ENCODE measurements around the gene LAMA4. TPM values are rescaled to one million over a fixed set of nuclear protein-coding genes. Genes with fewer than 3 reads are reported as not detected.

The LAMA4 gene
- total RNA-seq, 6 donors from 2014 or later: 29.5 to 119 (median 58.9) TPM

DNA sequence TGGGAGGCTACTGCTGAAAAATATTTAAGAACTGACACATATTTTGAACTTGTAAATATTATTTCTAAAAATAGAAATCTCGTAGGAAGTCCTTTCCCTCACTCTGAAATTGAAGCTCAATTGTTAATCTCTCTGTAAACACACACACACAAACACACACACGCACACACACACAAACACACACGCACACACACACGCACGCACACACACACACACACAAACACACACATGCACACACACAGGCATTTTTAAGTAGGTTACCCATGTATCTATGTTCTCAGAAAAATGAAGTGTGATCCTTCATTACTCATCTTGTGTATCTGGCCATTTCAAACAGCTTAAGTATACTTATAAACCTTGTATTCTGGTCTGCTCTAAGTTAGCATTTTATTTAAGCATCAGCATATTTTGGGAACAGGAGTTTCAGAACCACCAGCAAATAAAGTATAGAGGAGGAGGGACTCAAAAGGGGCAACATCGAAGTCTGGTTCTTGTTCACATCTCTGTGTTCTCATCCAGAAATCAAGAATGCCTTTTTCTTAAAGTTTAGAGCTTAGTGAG lies 188.9 kb downstream of the LAMA4 start:
- ATAC-seq (ENCODE audit: low FRiP score in 2 of 2): no peak
- TF ChIP-seq POLR2AphosphoS5 (IDR thresholded peaks at IDR 0.05): no peak
- TF ChIP-seq POLR2A (IDR thresholded peaks at IDR 0.05): no peak
- no peak for TF ChIP-seq EP300 (IDR thresholded peaks at IDR 0.05)
- TF ChIP-seq, protein P1, sequence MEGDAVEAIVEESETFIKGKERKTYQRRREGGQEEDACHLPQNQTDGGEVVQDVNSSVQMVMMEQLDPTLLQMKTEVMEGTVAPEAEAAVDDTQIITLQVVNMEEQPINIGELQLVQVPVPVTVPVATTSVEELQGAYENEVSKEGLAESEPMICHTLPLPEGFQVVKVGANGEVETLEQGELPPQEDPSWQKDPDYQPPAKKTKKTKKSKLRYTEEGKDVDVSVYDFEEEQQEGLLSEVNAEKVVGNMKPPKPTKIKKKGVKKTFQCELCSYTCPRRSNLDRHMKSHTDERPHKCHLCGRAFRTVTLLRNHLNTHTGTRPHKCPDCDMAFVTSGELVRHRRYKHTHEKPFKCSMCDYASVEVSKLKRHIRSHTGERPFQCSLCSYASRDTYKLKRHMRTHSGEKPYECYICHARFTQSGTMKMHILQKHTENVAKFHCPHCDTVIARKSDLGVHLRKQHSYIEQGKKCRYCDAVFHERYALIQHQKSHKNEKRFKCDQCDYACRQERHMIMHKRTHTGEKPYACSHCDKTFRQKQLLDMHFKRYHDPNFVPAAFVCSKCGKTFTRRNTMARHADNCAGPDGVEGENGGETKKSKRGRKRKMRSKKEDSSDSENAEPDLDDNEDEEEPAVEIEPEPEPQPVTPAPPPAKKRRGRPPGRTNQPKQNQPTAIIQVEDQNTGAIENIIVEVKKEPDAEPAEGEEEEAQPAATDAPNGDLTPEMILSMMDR (IDR thresholded peaks at IDR 0.05): no peak
- no peak for DNase-seq
- no peaks in the 10 kb centered on the region for H3K27me3 ChIP-seq
- no peak overlapping the region for H3K4me3 ChIP-seq
- 52 to 58% methylated on average over 6 of the region's 6 CpGs for WGBS, 2 donors
- H3K9me3 ChIP-seq: no peaks in the 10 kb centered on the region
- peaks cover 0 to 16% (median 1%) of the 10 kb centered on the region in 4 donors for H3K36me3 ChIP-seq
- no peak overlapping the region for H3K27ac ChIP-seq
- no peaks in the 10 kb centered on the region for H3K4me1 ChIP-seq

DNA sequence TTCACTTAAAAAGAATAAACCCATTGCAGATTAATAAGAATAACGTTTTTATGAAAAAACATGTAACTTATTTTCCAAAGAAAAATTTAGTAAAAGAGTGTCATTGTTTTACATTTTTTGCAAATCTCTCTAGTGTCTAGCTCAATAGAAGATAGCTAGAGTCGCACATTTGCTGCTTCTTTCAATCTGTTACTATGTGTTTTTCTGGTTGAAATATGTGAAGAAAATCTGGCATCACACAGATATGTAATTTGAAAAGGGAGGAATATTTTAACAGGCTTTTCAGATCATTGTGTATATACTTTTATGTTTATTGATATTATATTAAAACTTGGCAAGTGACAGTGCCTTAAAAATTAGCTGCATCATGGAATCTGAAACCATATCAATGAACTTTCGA lies 191.4 kb downstream of the LAMA4 start:
- no peak overlapping the region for H3K27ac ChIP-seq
- 83 to 87% methylated on average over 3 of the region's 3 CpGs for WGBS, 2 donors
- ATAC-seq (ENCODE audit: low FRiP score in 2 of 2): no peak
- no peaks in the 10 kb centered on the region for H3K36me3 ChIP-seq
- DNase-seq: no peak
- no peaks in the 10 kb centered on the region for H3K4me1 ChIP-seq
- no peak for TF ChIP-seq POLR2A (IDR thresholded peaks at IDR 0.05)
- no peak for TF ChIP-seq POLR2AphosphoS5 (IDR thresholded peaks at IDR 0.05)
- TF ChIP-seq, protein P1 (IDR thresholded peaks at IDR 0.05): no peak
- TF ChIP-seq EP300 (IDR thresholded peaks at IDR 0.05): no peak
- H3K27me3 ChIP-seq: no peaks in the 10 kb centered on the region
- no peak overlapping the region for H3K4me3 ChIP-seq
- H3K9me3 ChIP-seq: no peaks in the 10 kb centered on the region

DNA sequence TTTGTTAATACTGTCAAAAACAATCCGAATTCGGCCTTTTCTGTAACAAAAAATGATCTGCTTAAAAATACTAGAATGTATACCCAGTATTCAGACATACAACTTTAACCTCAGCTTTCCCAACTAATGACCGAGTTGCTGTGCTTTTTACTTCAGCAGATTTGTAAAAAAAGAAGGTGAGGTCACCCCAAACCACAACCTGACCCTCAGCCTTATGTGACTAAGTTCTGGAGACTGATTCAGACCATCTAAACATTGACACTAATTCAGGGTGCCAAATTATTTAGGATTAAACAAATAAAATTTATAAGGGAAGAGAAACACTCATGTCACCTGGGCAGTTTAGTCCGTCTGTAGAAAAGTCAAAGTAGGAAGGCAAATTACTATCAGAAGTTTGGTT lies 192.8 kb downstream of the LAMA4 start:
- TF ChIP-seq POLR2A (IDR thresholded peaks at IDR 0.05) (no peak), POLR2AphosphoS5 (IDR thresholded peaks at IDR 0.05) (no peak), EP300 (IDR thresholded peaks at IDR 0.05) (no peak)
- TF ChIP-seq, protein P1 (IDR thresholded peaks at IDR 0.05): no peak
- H3K4me3 ChIP-seq: no peak overlapping the region
- WGBS, 2 donors: 92% methylated on average over 4 of the region's 4 CpGs
- no peaks in the 10 kb centered on the region for H3K4me1 ChIP-seq
- no peak for DNase-seq
- ATAC-seq (ENCODE audit: low FRiP score in 2 of 2): no peak
- no peaks in the 10 kb centered on the region for H3K36me3 ChIP-seq
- H3K9me3 ChIP-seq: no peaks in the 10 kb centered on the region
- no peaks in the 10 kb centered on the region for H3K27me3 ChIP-seq
- H3K27ac ChIP-seq: no peak overlapping the region

Small RNA genes within 50 kb of the gene (small RNA-seq; reads per million reads assigned to genes)
- gene RNU6-1226P: 0 to 0.14 (median 0) reads per million in 4 donors

Other genes with a start within 250 kb of the LAMA4 start
- not detected for gene CCN6, start 200.5 kb downstream of the LAMA4 start, total RNA-seq
- 10 to 100 TPM; 12.5 to 48.6 (median 21.0) TPM for gene TUBE1, start 167.1 kb downstream of the LAMA4 start, total RNA-seq
- 10 to 100 TPM in 3 of 6 donors, 1 to 10 TPM in 3; 3.1 to 14.0 (median 10.4) TPM for gene FAM229B, start 167.0 kb downstream of the LAMA4 start, total RNA-seq
- gene RFPL4B, start 92.8 kb upstream of the LAMA4 start, total RNA-seq: under 1 TPM in 1 of 6 donors, not detected in 5; 0.13 TPM